Gastrocnemius medialis (tissue), 4 donors: ENCODE data around the gene THEM5. TPM values are rescaled to one million over a fixed set of nuclear protein-coding genes. Genes with fewer than 3 reads are reported as not detected.

Experiments
- ATAC-seq, 2 donors: fragments of 150-250 bp; one replicate each; pipeline ENCODE4 v1.9.1; 2016
- DNase-seq, 2 donors: peaks; one replicate each; pipeline ENCODE4 v3.0.0-alpha.2; 2019
- H3K27ac ChIP-seq, 4 donors: fragments of 200-600 bp; sonication (generic); 1 replicate in 1 of 4; 2 replicates in 3 of 4; pipeline ENCODE4 v1.5.1; 2016 to 2018; ENCODE audit warnings: mild to moderate bottlenecking in 2 of 4, moderate library complexity in 1 of 4
- H3K27me3 ChIP-seq, 3 donors: fragments of 200-600 bp; sonication (generic) in 2 of 3; 1 replicate in 1 of 3; 2 replicates in 2 of 3; pipeline versions ENCODE4 v1.5.1 to v1.6.0; 2016 to 2019; ENCODE audit warnings: mild to moderate bottlenecking in 1 of 3, moderate library complexity in 1 of 3
- H3K36me3 ChIP-seq, 2 donors: fragments of 200-600 bp; sonication (generic) in 1 of 2; one replicate each; pipeline ENCODE4 v1.5.1; 2017 to 2018
- H3K4me1 ChIP-seq, 2 donors: fragments of 200-600 bp; sonication (generic) in 1 of 2; one replicate each; pipeline ENCODE4 v1.5.1; 2016 to 2017; ENCODE audit warnings: mild to moderate bottlenecking in 2 of 2
- H3K4me3 ChIP-seq, 4 donors: fragments of 200-600 bp; sonication (generic) in 3 of 4; 1 replicate in 1 of 4; 2 replicates in 3 of 4; pipeline ENCODE4 v1.5.1; 2016 to 2019; ENCODE audit warnings: mild to moderate bottlenecking in 2 of 4
- H3K9me3 ChIP-seq, 3 donors: fragments of 200-600 bp; sonication (generic) in 2 of 3; 1 replicate in 1 of 3; 2 replicates in 2 of 3; pipeline ENCODE4 v1.5.1; 2016 to 2019
- CTCF ChIP-seq, 5 experiments: fragments of 450-650 bp in 3 of 5; fragments of 200-600 bp in 2 of 5; sonication (generic) in 2 of 5; IDR thresholded peaks in 4 of 5; conservative IDR thresholded peaks in 1 of 5; 1 replicate in 4 of 5; 2 replicates in 1 of 5; pipeline ENCODE4 v1.5.1; 2016 to 2019; ENCODE audit warnings: antibody characterized with exemption in 5 of 5, mild to moderate bottlenecking in 3 of 5, moderate library complexity in 3 of 5
- POLR2A ChIP-seq, 2 donors: fragments of 450-650 bp; IDR thresholded peaks; one replicate each; pipeline ENCODE4 v1.6.1; 2017; ENCODE audit warnings: antibody characterized with exemption in 2 of 2, mild to moderate bottlenecking in 2 of 2, moderate library complexity in 2 of 2
- in situ Hi-C, 4 donors: fragments of 200-750 bp; cut with MboI; loops; one replicate each; pipeline versions ENCODE4 v1.15.0 to v1.8.0; 2017; ENCODE audit warnings: low sequenced_read_pairs in 4 of 4
- intact Hi-C: fragments of 100-400 bp; cut with DNase I; formaldehyde crosslinking; loops from one replicate; pipeline ENCODE4 v1.15.1; 2023; ENCODE audit warnings: low total_unique reads
- total RNA-seq, 4 donors: library from RNA; depleted of rRNA; stranded (reverse); fragments of >200 nt; gene quantifications; one replicate each; pipeline versions ENCODE4 v1.1.0 to v1.2.3, GENCODE V29; 2016

The THEM5 gene
- total RNA-seq, 4 donors from 2014 or later, result not detected

GRCh38 chr1:151893176-151893924 lies 39.8 kb upstream of the THEM5 start:
- Histone ChIP-seq H3K9me3 (no peaks in the 10 kb centered on the region), H3K4me1 (peaks cover 2 to 5% of the 10 kb centered on the region in 2 donors), H3K27ac (no peak overlapping the region), H3K4me3 (no peak overlapping the region), H3K27me3 (no peaks in the 10 kb centered on the region), H3K36me3 (peaks cover 0 to 37% of the 10 kb centered on the region in 2 donors)
- no peak for ATAC-seq
- intact Hi-C loops (no loop called here), in situ Hi-C loops (no loop called here)
- TF ChIP-seq CTCF (IDR thresholded peaks at IDR 0.05 in 4 of 5, conservative IDR thresholded peaks at IDR 0.05 in 1 of 5), result no peak
- TF ChIP-seq POLR2A (IDR thresholded peaks at IDR 0.05), result no peak
- DNase-seq, result no peak

DNA sequence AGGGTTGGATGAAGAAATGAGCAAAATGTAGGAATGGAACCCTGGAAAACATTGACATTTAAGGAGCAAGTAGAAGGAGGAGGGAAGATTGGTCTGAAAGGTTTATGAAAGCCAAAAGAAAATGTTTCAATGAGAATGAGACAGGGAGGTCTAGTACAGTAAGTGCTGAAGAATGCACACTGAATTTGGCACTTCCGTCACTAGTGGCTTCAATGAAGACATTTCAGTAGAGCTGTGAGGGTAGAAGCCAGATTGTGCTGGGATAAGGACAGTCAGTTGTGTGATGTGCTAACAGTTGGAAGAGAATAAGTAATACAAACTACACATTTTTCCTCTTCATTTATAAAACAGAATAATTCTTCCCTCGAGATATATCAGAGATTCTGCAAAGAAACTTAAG lies 38.7 kb upstream of the THEM5 start:
- in situ Hi-C loops, result no loop called here

GRCh38 chr1:151891512-151891911 lies 38.0 kb upstream of the THEM5 start:
- in situ Hi-C loops, result no loop called here
- TF ChIP-seq CTCF (IDR thresholded peaks at IDR 0.05 in 4 of 5, conservative IDR thresholded peaks at IDR 0.05 in 1 of 5) (no peak), POLR2A (IDR thresholded peaks at IDR 0.05) (no peak)

More for the DNA sequence above, 38.7 kb upstream of the THEM5 start:
- Histone ChIP-seq H3K4me3 (no peak overlapping the region), H3K27ac (no peak overlapping the region), H3K9me3 (no peaks in the 10 kb centered on the region), H3K27me3 (no peaks in the 10 kb centered on the region), H3K4me1 (no peaks in the 10 kb centered on the region), H3K36me3 (peaks cover 0 to 48% of the 10 kb centered on the region in 2 donors)
- intact Hi-C loops, result no loop called here
- TF ChIP-seq CTCF (IDR thresholded peaks at IDR 0.05 in 4 of 5, conservative IDR thresholded peaks at IDR 0.05 in 1 of 5), result no peak
- TF ChIP-seq POLR2A (IDR thresholded peaks at IDR 0.05), result no peak
- DNase-seq (no peak), ATAC-seq (no peak)

DNA sequence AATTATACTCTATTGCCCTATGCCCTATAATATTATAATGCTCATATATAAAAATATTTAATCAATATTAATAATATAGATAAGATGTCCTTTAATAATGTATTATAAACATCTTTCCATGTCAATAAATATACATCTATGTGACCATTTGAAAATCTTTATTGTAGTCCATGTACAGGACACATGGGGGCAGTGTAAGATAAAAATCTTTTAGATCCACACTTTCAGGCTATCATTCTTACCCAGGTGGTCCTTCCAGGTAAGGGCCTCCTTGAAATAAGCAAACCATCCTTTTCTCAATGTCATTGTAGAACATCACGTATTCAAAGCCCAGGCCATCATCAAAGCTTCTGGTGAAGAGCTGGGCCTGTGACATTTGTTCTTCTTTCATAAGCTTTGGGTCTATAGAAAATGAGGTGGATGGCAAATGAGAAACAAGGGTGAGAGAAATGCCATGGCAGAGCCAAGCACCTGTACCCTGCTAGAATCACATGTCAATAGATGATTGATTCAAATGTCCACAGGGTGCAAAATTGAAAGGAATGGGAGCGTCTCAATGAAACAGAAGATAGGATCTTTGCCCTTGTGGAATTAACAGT lies 35.6 kb upstream of the THEM5 start:
- intact Hi-C loops (no loop called here), in situ Hi-C loops (no loop called here)
- no peaks in the 10 kb centered on the region for H3K27me3 ChIP-seq
- H3K27ac ChIP-seq, result no peak overlapping the region
- H3K36me3 ChIP-seq, result peaks cover 0 to 52% of the 10 kb centered on the region in 2 donors
- ATAC-seq (no peak), DNase-seq (no peak)
- no peaks in the 10 kb centered on the region for H3K4me1 ChIP-seq
- no peaks in the 10 kb centered on the region for H3K9me3 ChIP-seq
- TF ChIP-seq CTCF (IDR thresholded peaks at IDR 0.05 in 4 of 5, conservative IDR thresholded peaks at IDR 0.05 in 1 of 5), result peak in 1 of 5 experiments; percentile 31
- TF ChIP-seq POLR2A (IDR thresholded peaks at IDR 0.05), result no peak
- H3K4me3 ChIP-seq, result no peak overlapping the region

More at GRCh38 chr1:151891512-151891911, 38.0 kb upstream of the THEM5 start:
- intact Hi-C loops, result no loop called here
- peaks cover 0 to 54% of the 10 kb centered on the region in 2 donors for H3K36me3 ChIP-seq
- no peak overlapping the region for H3K4me3 ChIP-seq
- H3K9me3 ChIP-seq, result no peaks in the 10 kb centered on the region
- DNase-seq (no peak), ATAC-seq (no peak)
- H3K27me3 ChIP-seq, result no peaks in the 10 kb centered on the region
- no peaks in the 10 kb centered on the region for H3K4me1 ChIP-seq
- no peak overlapping the region for H3K27ac ChIP-seq
